Activated CD4-positive, CD25-positive, alpha-beta regulatory T cell (primary cell): Measurements from ENCODE around the gene HIVEP3.

Experiments used
- DNase-seq, 4 experiments: peaks; one replicate each; lab custom pipeline; 2025; lab: John Stamatoyannopoulos, UW

Gene HIVEP3

GRCh38 chr1:41812453-41812852, 106.3 kb downstream of the HIVEP3 start:
- DNase-seq: no peak

GRCh38 chr1:41812051-41812450, 106.7 kb downstream of the HIVEP3 start:
- DNase-seq: peak in 2 of 4 experiments; percentile 5 to 15

GRCh38 chr1:41811051-41811795, 107.5 kb downstream of the HIVEP3 start:
- peak in 2 of 4 experiments; percentile 20 to 45 for DNase-seq

- DNase-seq: peak in 1 of 4 experiments; percentile 6
Measured at GRCh38 chr1:41810446-41810845, 108.3 kb downstream of the HIVEP3 start.

GRCh38 chr1:41809692-41810091, 109.0 kb downstream of the HIVEP3 start:
- no peak for DNase-seq

GRCh38 chr1:41807390-41807789, 111.3 kb downstream of the HIVEP3 start:
- DNase-seq: no peak

GRCh38 chr1:41806472-41807155, 112.1 kb downstream of the HIVEP3 start:
- DNase-seq: peak in 2 of 4 experiments; percentile 15 to 17

GRCh38 chr1:41805771-41806471, 112.8 kb downstream of the HIVEP3 start:
- DNase-seq: no peak

- no peak for DNase-seq
Measured at GRCh38 chr1:41804176-41804575, 114.5 kb downstream of the HIVEP3 start.

GRCh38 chr1:41803656-41804055, 115.1 kb downstream of the HIVEP3 start:
- no peak for DNase-seq

- no peak for DNase-seq
Measured at GRCh38 chr1:41802532-41803501, 115.9 kb downstream of the HIVEP3 start.

- DNase-seq: no peak
Measured at GRCh38 chr1:41800311-41800829, 118.4 kb downstream of the HIVEP3 start.

GRCh38 chr1:41799723-41800122, 119.0 kb downstream of the HIVEP3 start:
- no peak for DNase-seq

GRCh38 chr1:41799205-41799604, 119.5 kb downstream of the HIVEP3 start:
- DNase-seq: no peak

- no peak for DNase-seq
Measured at GRCh38 chr1:41795205-41795762, 123.4 kb downstream of the HIVEP3 start.

GRCh38 chr1:41794031-41794430, 124.7 kb downstream of the HIVEP3 start:
- DNase-seq: no peak

GRCh38 chr1:41792485-41792770, 126.3 kb downstream of the HIVEP3 start:
- DNase-seq: no peak

GRCh38 chr1:41791667-41792484, 126.8 kb downstream of the HIVEP3 start:
- DNase-seq: no peak

- DNase-seq: no peak
Measured at GRCh38 chr1:41790351-41790750, 128.4 kb downstream of the HIVEP3 start.

GRCh38 chr1:41789661-41790330, 128.9 kb downstream of the HIVEP3 start:
- no peak for DNase-seq
